CD4-positive, alpha-beta memory T cell (primary cell): ENCODE measurements around the gene BOK. TPM values are rescaled to one million over a fixed set of nuclear protein-coding genes. Genes with fewer than 3 reads are reported as not detected.

Source experiments
- CTCF ChIA-PET: fragments of 350-600 bp; sonication (Branson Sonifier 250); formaldehyde crosslinking; loops from one replicate; lab custom pipeline; 2021; ENCODE audit warnings: inconsistent platforms; ENCODE audit not compliant: partially characterized antibody; lab: Charles Lee
- POLR2A ChIA-PET: fragments of 350-600 bp; sonication (Branson Sonifier 250); formaldehyde crosslinking; loops from one replicate; lab custom pipeline; 2021; ENCODE audit not compliant: partially characterized antibody; lab: Charles Lee
- DNase-seq, 5 donors: peaks; one replicate each; pipeline versions ENCODE4 v3.0.0 to v3.0.0-alpha.2; 2020 to 2022; ENCODE audit warnings: mixed read lengths in 1 of 5
- H3K27ac ChIP-seq: one replicate; pipeline ENCODE4 v1.7.0; 2013; ENCODE audit warnings: low read depth, low read length
- H3K27me3 ChIP-seq: 2 replicates; pipeline ENCODE4 v1.7.0; 2013; ENCODE audit warnings: mild to moderate bottlenecking, low read length, moderate library complexity; ENCODE audit not compliant: insufficient read depth
- H3K36me3 ChIP-seq: 2 replicates; pipeline ENCODE4 v1.7.0; 2013; ENCODE audit warnings: mild to moderate bottlenecking, low read length, moderate library complexity; ENCODE audit not compliant: insufficient read depth
- H3K4me1 ChIP-seq: 2 replicates; pipeline ENCODE4 v1.7.0; 2013; ENCODE audit warnings: mild to moderate bottlenecking, low read length, moderate library complexity; ENCODE audit not compliant: insufficient read depth
- H3K4me3 ChIP-seq, 2 donors: one replicate each; pipeline ENCODE4 v1.7.0; 2013; ENCODE audit warnings: low read length in 2 of 2, mild to moderate bottlenecking in 1 of 2
- H3K9me3 ChIP-seq, 2 donors: one replicate each; pipeline ENCODE4 v1.7.0; 2013; ENCODE audit warnings: low read length in 2 of 2, control low read depth in 1 of 2; ENCODE audit not compliant: control insufficient read depth in 1 of 2
- H3K27ac Mint-ChIP-seq, 7 donors: one replicate each; pipeline ENCODE4 v1.8.0; 2020 to 2021; ENCODE audit warnings: mixed read lengths in 7 of 7, mild to moderate bottlenecking in 6 of 7, inconsistent platforms in 3 of 7, moderate library complexity in 3 of 7
- H3K27me3 Mint-ChIP-seq, 2 donors: one replicate each; pipeline ENCODE4 v1.8.0; 2020 to 2021; ENCODE audit warnings: mixed read lengths in 2 of 2
- H3K36me3 Mint-ChIP-seq, 2 donors: one replicate each; pipeline ENCODE4 v1.8.0; 2020 to 2021; ENCODE audit warnings: mixed read lengths in 2 of 2, inconsistent platforms in 1 of 2, mild to moderate bottlenecking in 1 of 2
- H3K4me1 Mint-ChIP-seq, 4 donors: one replicate each; pipeline ENCODE4 v1.8.0; 2020 to 2021; ENCODE audit warnings: mixed read lengths in 4 of 4, mild to moderate bottlenecking in 1 of 4
- H3K4me3 Mint-ChIP-seq, 8 donors: one replicate each; pipeline ENCODE4 v1.8.0; 2020 to 2021; ENCODE audit warnings: mixed read lengths in 8 of 8, mild to moderate bottlenecking in 7 of 8, moderate library complexity in 6 of 8, inconsistent platforms in 3 of 8
- H3K9me3 Mint-ChIP-seq, 8 donors: one replicate each; pipeline ENCODE4 v1.8.0; 2020 to 2021; ENCODE audit warnings: mixed read lengths in 8 of 8, mild to moderate bottlenecking in 5 of 8, inconsistent platforms in 3 of 8, moderate library complexity in 1 of 8
- intact Hi-C: fragments of 100-400 bp; cut with micrococcal nuclease; formaldehyde crosslinking; loops from one replicate; pipeline ENCODE4 v1.15.1; 2023
- polyA plus RNA-seq, 2 donors: library from polyadenylated mRNA; unstranded; fragments of 300-500 nt; fragmentation: Illumina TruSeq; gene quantifications; one replicate each; pipeline ENCODE4 v1.2.3, GENCODE V29; 2021
- total RNA-seq, 2 experiments: library from RNA; stranded (reverse); gene quantifications; one replicate each; pipeline ENCODE4 v1.2.3, GENCODE V29; 2021

BOK gene
- total and polyA plus RNA-seq, 4 experiments from 2014 or later, result not detected

DNA sequence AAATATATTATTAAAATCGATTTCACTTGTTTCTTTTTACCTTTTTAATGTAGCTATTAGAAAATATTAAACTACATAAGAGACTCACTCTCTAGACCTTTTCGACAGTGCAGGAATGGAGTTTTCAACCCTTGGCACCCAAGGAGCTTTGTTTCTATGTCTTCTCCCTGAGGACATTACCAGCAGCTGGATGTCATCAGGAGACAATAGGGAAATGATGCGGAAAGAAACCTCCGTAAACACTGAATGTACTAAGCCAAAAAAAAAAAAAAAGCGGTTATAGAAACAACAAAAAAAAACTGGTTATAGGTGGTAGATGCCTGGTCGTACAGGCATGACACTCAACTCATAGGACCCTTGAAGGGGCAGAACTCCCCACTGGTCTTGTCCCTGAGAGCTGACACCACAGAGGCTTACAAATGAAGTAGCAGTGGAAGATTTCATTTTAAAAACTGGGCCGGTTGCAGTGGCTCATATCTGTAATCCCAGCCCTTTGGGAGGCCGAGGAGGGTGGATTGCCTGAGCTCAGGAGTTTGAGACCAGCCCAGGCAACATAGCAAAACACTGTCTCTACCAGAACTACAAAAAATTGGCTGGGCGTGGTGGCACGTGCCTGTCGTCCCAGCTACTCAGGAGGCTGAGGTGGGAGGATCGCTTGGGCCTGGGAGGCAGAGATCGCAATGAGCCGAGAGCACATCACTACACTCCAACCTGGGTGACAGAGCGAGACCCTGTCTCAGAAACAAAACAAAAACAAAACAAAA, 54.7 kb downstream of the BOK start:
- no peaks in the 10 kb centered on the region for H3K9me3 Mint-ChIP-seq
- CTCF ChIA-PET, result no interaction called here

DNA sequence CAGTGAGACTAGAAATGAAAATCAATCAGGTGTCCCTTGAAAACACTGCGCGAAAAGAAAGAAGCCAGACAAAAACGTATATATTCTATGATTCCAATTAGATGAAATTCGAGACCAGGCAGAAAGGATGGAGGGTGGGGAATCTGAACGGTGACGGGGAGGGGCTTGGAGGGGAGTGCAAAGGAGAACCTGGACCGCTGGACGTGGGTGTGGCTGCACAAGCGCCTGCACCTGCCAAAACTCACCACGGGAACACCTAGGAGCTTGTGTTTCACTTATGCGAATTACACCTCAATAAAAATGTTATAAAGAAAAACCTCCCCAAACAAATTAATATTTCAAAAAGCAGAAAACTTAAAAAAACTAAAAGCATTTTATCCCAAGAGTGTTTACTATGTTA, 56.5 kb downstream of the BOK start:
- ChIA-PET CTCF (no interaction called here), POLR2A (no interaction called here)
- Mint-ChIP-seq H3K4me1 (peaks cover 22 to 44% (median 29%) of the 10 kb centered on the region in 4 donors), H3K27me3 (no peaks in the 10 kb centered on the region), H3K9me3 (no peaks in the 10 kb centered on the region), H3K36me3 (peaks cover 8 to 10% of the 10 kb centered on the region in 2 donors), H3K27ac (peak overlapping the region in 2 of 7 donors; percentile 25 to 51), H3K4me3 (peak overlapping the region in 2 of 8 donors; percentile 21 to 26)
- Histone ChIP-seq H3K9me3 (no peaks in the 10 kb centered on the region), H3K27ac (no peak overlapping the region), H3K27me3 (no peaks in the 10 kb centered on the region), H3K4me1 (peaks cover 36% of the 10 kb centered on the region), H3K4me3 (no peak overlapping the region), H3K36me3 (no peaks in the 10 kb centered on the region)
- DNase-seq, result no peak
- intact Hi-C loops, result loop anchor here (5.0 kb wide), 1 partner anchor 258 kb away; the partner anchor contains the start of gene FARP2

More for the DNA sequence above, 54.7 kb downstream of the BOK start:
- Mint-ChIP-seq H3K4me3 (no peak overlapping the region), H3K36me3 (peaks cover 4 to 8% of the 10 kb centered on the region in 2 donors), H3K27ac (peak overlapping the region in 2 of 7 donors; percentile 18 to 51), H3K27me3 (no peaks in the 10 kb centered on the region), H3K4me1 (peaks cover 25 to 48% (median 35%) of the 10 kb centered on the region in 4 donors)
- H3K36me3 ChIP-seq, result no peaks in the 10 kb centered on the region
- H3K4me1 ChIP-seq, result peaks cover 40% of the 10 kb centered on the region
- no peak overlapping the region for H3K27ac ChIP-seq
- no peaks in the 10 kb centered on the region for H3K9me3 ChIP-seq
- POLR2A ChIA-PET, result no interaction called here
- no peak for DNase-seq
- H3K27me3 ChIP-seq, result no peaks in the 10 kb centered on the region
- H3K4me3 ChIP-seq, result no peak overlapping the region
- intact Hi-C loops, result no loop called here

DNA sequence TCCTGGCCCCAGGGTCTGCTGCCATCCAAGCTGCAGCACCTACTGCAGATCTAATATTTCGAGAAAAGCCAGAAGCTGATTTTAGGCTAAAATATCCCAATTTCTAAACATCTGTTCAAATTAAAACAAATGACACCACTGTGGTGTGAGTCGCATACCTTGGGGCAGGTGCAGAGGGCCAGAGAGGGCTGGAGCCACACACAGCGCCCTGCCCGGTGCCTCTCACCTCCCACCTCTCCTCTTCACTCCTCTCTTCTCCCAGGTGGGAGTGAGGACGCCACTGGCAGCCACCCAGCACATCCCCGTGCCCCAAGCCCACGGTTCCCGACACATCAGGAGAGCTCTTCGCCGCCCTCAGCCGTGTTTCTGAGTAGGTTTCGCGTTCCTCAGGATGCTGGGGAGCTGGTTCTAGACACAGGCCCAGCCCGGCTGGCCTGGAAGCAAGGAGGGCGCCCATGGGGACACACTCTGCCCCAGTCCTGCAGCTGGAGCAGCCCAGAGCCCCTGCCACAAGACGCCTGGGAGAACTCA, 57.0 kb downstream of the BOK start:
- H3K27ac ChIP-seq, result no peak overlapping the region

DNA sequence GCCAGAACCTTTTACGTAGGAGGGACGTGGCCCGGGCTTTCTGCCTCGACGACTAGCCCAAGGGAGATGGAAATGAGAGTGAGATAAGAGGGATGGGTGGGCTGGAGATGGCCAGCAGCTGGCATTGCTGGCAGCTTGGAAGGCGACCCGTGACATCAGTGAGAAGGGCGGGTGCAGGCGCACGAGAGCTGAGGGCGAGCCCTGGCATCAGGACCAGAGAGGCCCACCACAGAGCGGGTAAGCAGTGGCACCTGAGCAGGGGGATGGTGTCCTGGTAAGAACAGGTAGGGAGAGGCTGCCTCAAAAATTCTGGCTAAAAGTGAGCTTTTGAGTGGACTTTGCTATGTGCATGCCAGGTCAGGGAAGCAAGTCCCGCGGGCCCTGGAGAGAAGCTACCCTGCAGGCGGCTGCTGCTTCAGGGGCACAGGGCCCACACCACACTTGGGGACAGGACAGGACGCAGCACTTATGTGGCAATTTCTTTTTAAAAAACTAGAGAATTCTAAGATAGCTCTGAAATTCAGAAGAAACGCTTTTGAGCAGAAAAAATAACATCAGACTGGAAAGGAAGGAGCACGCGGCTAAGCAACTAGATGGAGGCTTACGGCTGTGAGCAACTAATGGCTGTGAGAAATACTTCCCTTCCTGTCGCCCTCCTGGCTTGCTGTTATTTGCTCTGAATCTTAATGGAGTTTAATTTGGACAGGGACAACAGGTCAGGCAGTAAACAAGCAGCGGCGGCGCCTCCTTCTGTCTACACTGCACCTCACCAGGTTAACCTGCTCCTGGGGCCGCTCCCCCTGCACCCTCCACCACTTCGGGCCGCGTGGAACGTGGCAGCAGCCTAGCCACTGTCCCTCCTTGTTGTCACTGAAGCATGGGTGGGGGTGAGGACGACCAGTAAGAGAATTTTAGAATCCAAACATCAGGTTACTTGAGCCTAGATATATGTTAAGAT, 57.9 kb downstream of the BOK start:
- Mint-ChIP-seq H3K4me3 (peak overlapping the region in 7 of 8 donors; percentile 2 to 90 (median 72)), H3K9me3 (no peaks in the 10 kb centered on the region), H3K36me3 (peaks cover 11 to 12% of the 10 kb centered on the region in 2 donors), H3K4me1 (peaks cover 24 to 42% (median 33%) of the 10 kb centered on the region in 4 donors), H3K27me3 (no peaks in the 10 kb centered on the region), H3K27ac (peak overlapping the region; percentile 66 to 91 (median 87))
- intact Hi-C loops, result loop anchor here (5.0 kb wide), 1 partner anchor 259 kb away; the partner anchor contains the start of gene FARP2
- DNase-seq, result no peak
- ChIA-PET POLR2A (interaction anchor here (0.6 to 1.2 kb wide), 3 partner anchors 25 to 85 kb away, joined by 3 to 4 read pairs (median 4); partner anchors contain the start of genes DTYMK and ING5), CTCF (interaction anchor here (2.1 kb wide), 1 partner anchor 263 kb away, joined by 8 read pairs; no protein-coding TSS in a partner anchor)
- no peaks in the 10 kb centered on the region for H3K36me3 ChIP-seq
- peak overlapping the region in 1 of 2 donors; percentile 67 for H3K4me3 ChIP-seq
- H3K9me3 ChIP-seq, result no peaks in the 10 kb centered on the region
- peaks cover 29% of the 10 kb centered on the region for H3K4me1 ChIP-seq
- H3K27me3 ChIP-seq, result no peaks in the 10 kb centered on the region
- H3K27ac ChIP-seq, result no peak overlapping the region

More for the DNA sequence above, 57.0 kb downstream of the BOK start:
- Mint-ChIP-seq H3K9me3 (no peaks in the 10 kb centered on the region), H3K4me1 (peaks cover 22 to 42% (median 29%) of the 10 kb centered on the region in 4 donors), H3K36me3 (peaks cover 8 to 10% of the 10 kb centered on the region in 2 donors), H3K4me3 (peak overlapping the region in 4 of 8 donors; percentile 48 to 77 (median 70)), H3K27ac (peak overlapping the region in 6 of 7 donors; percentile 58 to 91 (median 76)), H3K27me3 (no peaks in the 10 kb centered on the region)
- intact Hi-C loops, result loop anchor here (5.0 kb wide), 1 partner anchor 258 kb away; the partner anchor contains the start of gene FARP2
- Histone ChIP-seq H3K9me3 (no peaks in the 10 kb centered on the region), H3K4me1 (peaks cover 34% of the 10 kb centered on the region), H3K27me3 (no peaks in the 10 kb centered on the region), H3K36me3 (no peaks in the 10 kb centered on the region), H3K4me3 (no peak overlapping the region)
- ChIA-PET CTCF (no interaction called here), POLR2A (interaction anchor here (1.2 kb wide), 2 partner anchors 26 to 71 kb away, joined by 4 read pairs; partner anchors contain the start of gene DTYMK)
- no peak for DNase-seq

DNA sequence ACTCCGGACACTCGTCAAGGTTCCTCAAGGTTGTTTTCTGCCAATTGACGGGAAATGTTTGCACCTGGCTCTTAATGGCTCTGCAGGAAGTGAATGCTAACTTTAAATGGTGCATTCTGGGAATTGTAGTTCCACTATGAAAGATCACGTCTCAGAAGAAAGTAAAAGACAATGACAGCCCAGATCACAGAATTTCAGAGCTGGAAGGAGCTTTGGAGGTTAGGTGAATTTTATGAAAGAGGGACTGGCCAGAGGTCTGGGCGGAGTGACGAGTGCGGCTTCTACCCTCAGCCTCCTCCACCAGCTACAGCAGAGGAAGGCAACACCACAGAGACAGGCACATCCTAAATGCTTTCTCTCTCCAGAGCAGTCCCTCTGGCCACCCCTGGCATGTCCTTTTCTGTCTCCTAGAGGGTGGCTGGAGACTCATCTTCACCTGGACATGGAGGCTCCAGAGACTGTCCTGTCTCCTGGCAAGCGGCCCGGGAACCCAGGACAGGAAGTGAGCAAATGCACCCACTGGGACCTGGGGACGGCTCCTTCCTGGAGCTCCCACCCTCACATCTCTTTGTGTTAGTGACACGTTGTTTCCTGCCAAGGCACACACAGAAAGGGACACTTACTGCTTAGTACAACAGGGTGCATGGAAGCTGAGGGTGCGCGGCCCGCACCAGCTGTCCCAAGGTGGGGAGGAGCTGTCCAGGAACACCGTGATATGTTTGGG, 59.0 kb downstream of the BOK start:
- no peaks in the 10 kb centered on the region for H3K27me3 Mint-ChIP-seq
- intact Hi-C loops, result loop anchor here (1.0 to 5.0 kb wide), 2 partner anchors 109 to 260 kb away; partner anchors contain the start of genes FARP2 and STK25
- peak; percentile 52 to 65 (median 59) for DNase-seq
- peaks cover 29% of the 10 kb centered on the region for H3K4me1 ChIP-seq
- H3K4me3 ChIP-seq, result peak overlapping the region; percentile 54 to 67
- H3K27ac Mint-ChIP-seq, result peak overlapping the region; percentile 74 to 95 (median 90)
- H3K4me3 Mint-ChIP-seq, result peak overlapping the region; percentile 85 to 96 (median 90)
- H3K4me1 Mint-ChIP-seq, result peaks cover 22 to 44% (median 30%) of the 10 kb centered on the region in 4 donors
- ChIA-PET POLR2A (interaction anchor here (0.6 to 2.0 kb wide), 10 partner anchors 8 to 1030 kb away, joined by 3 to 20 read pairs (median 3); partner anchors contain the start of genes ATG4B, D2HGDH, DTYMK and THAP4), CTCF (interaction anchor here (2.1 kb wide), 1 partner anchor 261 kb away, joined by 8 read pairs; no protein-coding TSS in a partner anchor)
- H3K36me3 Mint-ChIP-seq, result peaks cover 7 to 10% of the 10 kb centered on the region in 2 donors
- no peaks in the 10 kb centered on the region for H3K27me3 ChIP-seq
- no peaks in the 10 kb centered on the region for H3K9me3 ChIP-seq
- no peaks in the 10 kb centered on the region for H3K9me3 Mint-ChIP-seq
- peak overlapping the region; percentile 55 for H3K27ac ChIP-seq
- H3K36me3 ChIP-seq, result no peaks in the 10 kb centered on the region
